Subcutaneous adipose tissue (tissue), 4 donors: ENCODE results near the gene LAMC3. TPM values are rescaled to one million over a fixed set of nuclear protein-coding genes. Genes with fewer than 3 reads are reported as not detected.

ENCODE experiments used
- total RNA-seq, 4 donors: library from RNA; depleted of rRNA; stranded (reverse); fragments of >200 nt; gene quantifications; one replicate each; pipeline ENCODE4 v1.1.0, GENCODE V29; 2016
- TF ChIP-seq, protein P1 (sequence below): fragments of 450-650 bp; IDR thresholded peaks from one replicate; pipeline ENCODE4 v1.5.1; 2016; ENCODE audit warnings: low read depth, mild to moderate bottlenecking, control low read depth, antibody characterized with exemption, moderate library complexity

Gene LAMC3
- total RNA-seq, 4 donors from 2014 or later, result 1.3 to 2.9 (median 1.9) TPM

DNA sequence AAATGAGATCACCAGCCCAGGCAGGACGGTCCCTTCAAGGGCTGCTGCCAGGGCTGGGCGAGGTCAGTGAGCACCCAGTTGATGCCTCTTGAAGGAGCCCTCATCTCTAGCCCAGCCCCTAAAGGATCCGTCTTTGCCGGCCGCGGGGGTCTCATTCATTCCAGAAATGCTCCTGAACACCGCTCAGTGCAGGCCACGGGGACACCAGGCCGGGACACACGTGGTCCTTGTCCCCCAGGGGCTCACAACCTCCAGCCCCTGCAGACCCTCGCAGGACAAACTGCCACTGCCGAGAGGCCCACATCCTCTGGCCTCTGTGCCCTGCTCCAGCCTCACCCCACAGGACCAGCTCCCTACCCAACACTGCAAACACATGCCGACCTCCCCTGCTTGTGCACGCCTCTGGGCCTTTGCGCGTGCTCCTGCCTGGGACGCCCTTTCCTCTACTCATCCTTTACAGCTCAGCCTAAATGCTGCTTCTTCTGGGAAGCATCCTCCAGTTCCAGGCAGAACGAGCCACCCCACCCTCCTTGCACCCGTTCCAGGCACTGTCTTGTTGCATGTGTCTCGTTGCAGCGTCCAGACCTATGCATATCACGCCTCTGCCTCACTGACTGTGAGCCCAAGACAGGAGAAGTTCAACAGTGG is 10.3 kb upstream of the LAMC3 start:
- TF ChIP-seq, protein P1, sequence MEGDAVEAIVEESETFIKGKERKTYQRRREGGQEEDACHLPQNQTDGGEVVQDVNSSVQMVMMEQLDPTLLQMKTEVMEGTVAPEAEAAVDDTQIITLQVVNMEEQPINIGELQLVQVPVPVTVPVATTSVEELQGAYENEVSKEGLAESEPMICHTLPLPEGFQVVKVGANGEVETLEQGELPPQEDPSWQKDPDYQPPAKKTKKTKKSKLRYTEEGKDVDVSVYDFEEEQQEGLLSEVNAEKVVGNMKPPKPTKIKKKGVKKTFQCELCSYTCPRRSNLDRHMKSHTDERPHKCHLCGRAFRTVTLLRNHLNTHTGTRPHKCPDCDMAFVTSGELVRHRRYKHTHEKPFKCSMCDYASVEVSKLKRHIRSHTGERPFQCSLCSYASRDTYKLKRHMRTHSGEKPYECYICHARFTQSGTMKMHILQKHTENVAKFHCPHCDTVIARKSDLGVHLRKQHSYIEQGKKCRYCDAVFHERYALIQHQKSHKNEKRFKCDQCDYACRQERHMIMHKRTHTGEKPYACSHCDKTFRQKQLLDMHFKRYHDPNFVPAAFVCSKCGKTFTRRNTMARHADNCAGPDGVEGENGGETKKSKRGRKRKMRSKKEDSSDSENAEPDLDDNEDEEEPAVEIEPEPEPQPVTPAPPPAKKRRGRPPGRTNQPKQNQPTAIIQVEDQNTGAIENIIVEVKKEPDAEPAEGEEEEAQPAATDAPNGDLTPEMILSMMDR, result no peak

DNA sequence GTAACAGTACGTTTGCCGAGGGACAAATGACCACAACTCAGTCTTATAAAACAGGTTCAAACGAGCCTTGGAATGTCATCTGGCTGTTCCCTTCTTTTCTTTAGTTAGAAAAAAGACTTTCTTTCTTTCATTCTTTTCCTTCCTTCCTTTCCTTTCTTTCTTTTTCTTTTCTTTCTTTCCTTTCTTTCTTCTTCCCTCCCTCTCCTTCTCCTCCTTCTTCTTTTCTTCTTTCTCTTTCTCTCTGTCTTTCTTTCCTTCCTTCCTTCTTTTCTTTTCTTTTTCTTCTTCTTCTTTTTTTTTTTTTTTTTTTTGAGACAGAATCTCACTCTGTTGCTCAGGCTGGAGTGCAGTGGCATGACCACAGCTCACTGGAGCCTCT is 9.7 kb upstream of the LAMC3 start:
- TF ChIP-seq, protein P1, result no peak

DNA sequence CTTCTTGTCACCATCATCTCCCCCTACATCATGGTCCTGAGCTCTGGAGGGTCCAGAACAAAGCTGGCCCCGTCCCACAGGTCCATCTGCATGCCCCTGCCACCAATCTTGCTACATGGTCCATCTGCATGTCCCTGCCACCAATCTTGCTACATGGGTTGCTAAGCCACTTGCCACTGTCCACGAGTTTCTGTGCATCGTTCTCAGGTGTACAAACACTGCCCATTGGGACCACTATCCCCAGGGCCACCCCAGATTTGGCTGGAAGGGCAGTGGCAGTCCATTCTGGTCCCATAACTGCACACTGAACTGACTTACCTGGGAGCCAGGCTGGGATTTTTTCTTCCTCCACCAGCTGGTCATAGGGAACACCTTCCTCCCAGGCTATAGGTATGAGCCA is 8.0 kb upstream of the LAMC3 start:
- TF ChIP-seq, protein P1, result no peak

DNA sequence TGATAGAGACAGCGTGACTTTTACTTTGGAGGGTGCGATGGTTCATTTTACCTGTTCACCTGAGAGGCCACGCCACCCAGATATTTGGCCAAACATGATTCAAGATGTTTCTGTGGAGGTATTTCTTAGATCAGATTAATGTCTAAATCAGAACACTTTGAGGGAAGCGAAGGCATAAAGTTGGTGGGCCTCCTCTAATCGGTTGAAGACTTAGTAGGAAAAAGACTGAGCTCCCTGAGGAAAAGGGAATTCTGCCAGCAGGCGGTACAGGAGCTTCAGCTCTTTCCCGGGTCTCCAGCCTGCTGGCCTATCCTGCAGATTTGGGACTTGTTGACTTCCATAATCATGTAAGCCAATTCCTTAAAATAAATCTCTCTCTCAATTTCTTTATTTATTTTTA is 7.0 kb upstream of the LAMC3 start:
- TF ChIP-seq, protein P1, result no peak

DNA sequence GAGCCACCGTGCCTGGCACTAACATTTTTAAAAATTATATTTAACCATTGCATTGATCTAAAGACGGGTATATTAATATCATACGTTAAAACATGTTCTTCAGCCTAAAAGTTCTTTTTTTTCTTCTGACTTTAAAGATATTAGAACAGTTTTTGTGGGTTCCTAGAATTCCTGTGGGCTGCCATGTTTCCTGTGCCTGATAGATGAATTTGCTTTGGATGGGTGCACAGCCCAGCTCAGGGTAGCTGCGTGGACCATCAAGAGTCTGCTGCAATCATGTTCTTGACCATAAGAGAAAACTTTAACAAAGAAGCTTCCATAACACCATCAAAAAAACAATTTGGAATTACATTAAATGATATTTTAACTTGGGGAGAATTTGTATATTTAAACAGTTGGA is 2.4 kb upstream of the LAMC3 start:
- TF ChIP-seq, protein P1, result no peak

DNA sequence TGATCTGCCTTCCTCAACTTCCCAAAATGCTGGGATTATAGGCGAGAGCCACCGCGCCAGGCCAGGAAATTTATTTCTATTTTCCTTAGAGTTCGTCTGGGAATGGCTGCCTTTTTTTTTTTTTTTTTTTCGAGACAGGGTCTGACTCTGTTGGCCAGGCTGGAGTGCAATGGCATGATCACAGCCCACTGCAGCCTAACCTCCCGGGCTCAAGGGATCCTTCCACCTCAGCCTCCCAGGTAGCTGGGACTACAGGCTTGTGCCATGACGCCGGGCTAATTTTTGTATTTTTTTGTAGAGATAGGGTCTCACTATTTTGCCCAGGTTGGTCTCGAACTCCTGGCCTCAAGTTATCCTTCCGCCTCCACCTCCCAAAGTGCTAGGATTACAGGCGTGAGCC is 888 bp upstream of the LAMC3 start:
- TF ChIP-seq, protein P1, result no peak

DNA sequence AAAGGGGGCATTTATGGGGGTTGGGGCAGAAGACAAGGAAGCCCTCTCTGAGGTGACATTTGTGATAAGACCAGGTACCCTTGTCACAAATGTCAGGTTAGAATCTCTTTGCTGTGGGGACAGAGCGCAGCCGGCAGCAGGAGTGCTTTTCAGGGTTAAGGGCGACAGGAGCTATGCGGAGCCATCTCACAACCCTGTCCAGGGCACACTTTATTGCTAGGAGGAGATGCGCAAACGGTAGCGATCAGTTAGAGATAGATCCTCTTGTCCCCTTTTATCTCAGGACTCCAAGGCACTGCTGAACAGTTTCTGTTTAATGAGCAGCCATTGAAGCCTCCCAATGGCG is 438 bp upstream of the LAMC3 start:
- TF ChIP-seq, protein P1, result no peak
